Body of pancreas (tissue), 4 donors: Measurements from ENCODE around the gene ASNS.

Experiments used
- POLR2A ChIP-seq, 3 donors: fragments of 450-650 bp; IDR thresholded peaks; one replicate each; pipeline ENCODE4 v1.6.1; 2016; ENCODE audit warnings: antibody characterized with exemption in 3 of 3, mild to moderate bottlenecking in 2 of 3
- TF ChIP-seq, protein P1 (sequence below), 7 experiments: fragments of 450-650 bp in 4 of 7; fragments of 200-600 bp in 3 of 7; sonication (generic) in 3 of 7; IDR thresholded peaks; one replicate each; pipeline ENCODE4 v1.5.1; 2016 to 2019; ENCODE audit warnings: antibody characterized with exemption in 7 of 7

DNA sequence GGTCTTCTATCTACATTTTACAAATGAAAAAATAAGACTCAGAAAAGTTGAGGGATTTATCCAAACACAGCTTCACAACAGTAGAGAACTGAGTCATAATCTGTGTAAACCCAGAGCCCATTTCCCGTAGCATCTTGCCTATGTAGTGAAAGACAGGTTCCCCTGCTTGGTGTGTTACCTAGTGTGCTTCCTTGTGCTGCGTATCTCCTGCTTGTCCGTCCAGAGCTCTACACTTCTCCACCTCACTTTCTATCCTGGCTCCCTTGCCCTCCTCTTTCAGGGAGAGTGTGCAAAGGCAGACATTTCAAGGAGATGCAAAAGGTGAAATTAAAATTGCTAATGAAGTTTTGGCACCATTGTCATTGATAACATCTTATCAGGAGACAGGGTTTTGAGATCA, 1.4 kb upstream of the ASNS start:
- TF ChIP-seq, protein P1, sequence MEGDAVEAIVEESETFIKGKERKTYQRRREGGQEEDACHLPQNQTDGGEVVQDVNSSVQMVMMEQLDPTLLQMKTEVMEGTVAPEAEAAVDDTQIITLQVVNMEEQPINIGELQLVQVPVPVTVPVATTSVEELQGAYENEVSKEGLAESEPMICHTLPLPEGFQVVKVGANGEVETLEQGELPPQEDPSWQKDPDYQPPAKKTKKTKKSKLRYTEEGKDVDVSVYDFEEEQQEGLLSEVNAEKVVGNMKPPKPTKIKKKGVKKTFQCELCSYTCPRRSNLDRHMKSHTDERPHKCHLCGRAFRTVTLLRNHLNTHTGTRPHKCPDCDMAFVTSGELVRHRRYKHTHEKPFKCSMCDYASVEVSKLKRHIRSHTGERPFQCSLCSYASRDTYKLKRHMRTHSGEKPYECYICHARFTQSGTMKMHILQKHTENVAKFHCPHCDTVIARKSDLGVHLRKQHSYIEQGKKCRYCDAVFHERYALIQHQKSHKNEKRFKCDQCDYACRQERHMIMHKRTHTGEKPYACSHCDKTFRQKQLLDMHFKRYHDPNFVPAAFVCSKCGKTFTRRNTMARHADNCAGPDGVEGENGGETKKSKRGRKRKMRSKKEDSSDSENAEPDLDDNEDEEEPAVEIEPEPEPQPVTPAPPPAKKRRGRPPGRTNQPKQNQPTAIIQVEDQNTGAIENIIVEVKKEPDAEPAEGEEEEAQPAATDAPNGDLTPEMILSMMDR (IDR thresholded peaks at IDR 0.05), result no peak
- TF ChIP-seq POLR2A (IDR thresholded peaks at IDR 0.05), result no peak
